A673 (cell line): ENCODE measurements around the gene RAB11FIP3. TPM values are rescaled to one million over a fixed set of nuclear protein-coding genes. Genes with fewer than 3 reads are reported as not detected.

ENCODE experiments used
- BruUV-seq: library from RNA; stranded (reverse); fragments of 400-500 nt; replicated peaks from 2 replicates; lab custom pipeline; 2021; lab: Mats Ljungman, UMichigan
- CTCF ChIA-PET: fragments of 300-600 bp; sonication (Branson Sonifier 250); formaldehyde crosslinking; loops from one replicate; lab custom pipeline; 2022; ENCODE audit warnings: antibody characterized with exemption; lab: Charles Lee
- POLR2A ChIA-PET: fragments of 300-600 bp; sonication (Branson Sonifier 250); formaldehyde crosslinking; loops from one replicate; lab custom pipeline; 2022; ENCODE audit warnings: antibody characterized with exemption; ENCODE audit not compliant: low non-redundant PET; lab: Charles Lee
- DNase-seq: peaks from one replicate; pipeline ENCODE4 v3.0.0-alpha.2; 2015; ENCODE audit warnings: low spot score
- H3K27ac ChIP-seq: fragments of 200-600 bp; sonication (generic); 2 replicates; pipeline ENCODE4 v1.5.1; 2016; ENCODE audit warnings: mixed run types, low read depth, mild to moderate bottlenecking, mixed read lengths, antibody characterized with exemption, low read length; ENCODE audit not compliant: poor library complexity, severe bottlenecking
- H3K27me3 ChIP-seq: fragments of 200-600 bp; sonication (generic); replicated peaks from 2 replicates; pipeline ENCODE4 v1.6.1; 2017; ENCODE audit warnings: mixed run types, low read depth, mild to moderate bottlenecking, mixed read lengths, antibody characterized with exemption, low read length; ENCODE audit not compliant: insufficient read depth, poor library complexity
- H3K36me3 ChIP-seq: fragments of 200-600 bp; sonication (generic); 2 replicates; pipeline ENCODE4 v1.6.1; 2016; ENCODE audit warnings: mixed run types, mild to moderate bottlenecking, mixed read lengths, antibody characterized with exemption, low read length; ENCODE audit not compliant: insufficient read depth, poor library complexity, severe bottlenecking
- H3K4me1 ChIP-seq: fragments of 200-600 bp; sonication (generic); 2 replicates; pipeline ENCODE4 v1.6.1; 2017; ENCODE audit warnings: mixed run types, mild to moderate bottlenecking, mixed read lengths, antibody characterized with exemption, low read length; ENCODE audit not compliant: insufficient read depth, poor library complexity, severe bottlenecking
- H3K4me3 ChIP-seq: fragments of 200-600 bp; sonication (generic); 2 replicates; pipeline ENCODE4 v1.5.1; 2016; ENCODE audit warnings: low read depth, mixed run types, mild to moderate bottlenecking, mixed read lengths, low read length; ENCODE audit not compliant: poor library complexity, severe bottlenecking
- H3K9me3 ChIP-seq: fragments of 200-600 bp; sonication (generic); 2 replicates; pipeline ENCODE4 v1.6.1; 2016; ENCODE audit warnings: mixed run types, low read depth, mild to moderate bottlenecking, mixed read lengths, antibody characterized with exemption, low read length; ENCODE audit not compliant: poor library complexity, severe bottlenecking
- CTCF ChIP-seq: fragments of 300-800, 200-600 bp; sonication (generic); conservative IDR thresholded peaks from 2 replicates; pipeline ENCODE4 v1.5.1; 2017; ENCODE audit warnings: low read depth, mild to moderate bottlenecking, antibody characterized with exemption, low read length, moderate library complexity, mixed read lengths
- EZH2 ChIP-seq: fragments of 200-600 bp; sonication (generic); IDR thresholded peaks from 2 replicates; pipeline ENCODE4 v1.6.1; 2017; ENCODE audit warnings: borderline replicate concordance, low read depth, mild to moderate bottlenecking, mixed read lengths, antibody characterized with exemption, low read length; ENCODE audit not compliant: poor library complexity, severe bottlenecking
- intact Hi-C: fragments of 100-400 bp; cut with micrococcal nuclease; formaldehyde crosslinking; loops from one replicate; pipeline ENCODE4 v1.10.0; 2022; ENCODE audit not compliant: unreplicated experiment
- total RNA-seq: library from RNA; stranded (reverse); gene quantifications from 2 replicates; pipeline ENCODE4 v1.2.3, GENCODE V29; 2021

The RAB11FIP3 gene
- total RNA-seq, 1 experiment from 2014 or later: 44.8 TPM

GRCh38 chr16:543301-544164 is 118.1 kb downstream of the RAB11FIP3 start:
- H3K27ac ChIP-seq: no peak overlapping the region
- no peaks in the 10 kb centered on the region for H3K4me1 ChIP-seq
- TF ChIP-seq CTCF (no peak), EZH2 (no peak)
- no TSS peak for BruUV-seq
- no peak for DNase-seq
- H3K4me3 ChIP-seq: no peak overlapping the region
- peaks cover 3% of the 10 kb centered on the region for H3K36me3 ChIP-seq
- no peaks in the 10 kb centered on the region for H3K27me3 ChIP-seq
- no peaks in the 10 kb centered on the region for H3K9me3 ChIP-seq
- ChIA-PET POLR2A (no interaction called here), CTCF (no interaction called here)
- intact Hi-C loops: no loop called here

- Histone ChIP-seq H3K4me1 (no peaks in the 10 kb centered on the region), H3K9me3 (no peaks in the 10 kb centered on the region), H3K4me3 (no peak overlapping the region), H3K27ac (no peak overlapping the region), H3K27me3 (no peaks in the 10 kb centered on the region), H3K36me3 (peaks cover 3% of the 10 kb centered on the region)
- CTCF ChIA-PET: no interaction called here
- no peak for DNase-seq
- TF ChIP-seq CTCF (no peak), EZH2 (no peak)
- intact Hi-C loops: no loop called here
- BruUV-seq: no TSS peak
- POLR2A ChIA-PET: no interaction called here
Observed at GRCh38 chr16:544517-544916, 119.1 kb downstream of the RAB11FIP3 start.

GRCh38 chr16:546909-547770 is 121.7 kb downstream of the RAB11FIP3 start:
- TF ChIP-seq EZH2 (no peak), CTCF (peak; percentile 92)
- peaks cover 12% of the 10 kb centered on the region for H3K36me3 ChIP-seq
- CTCF ChIA-PET: interaction anchor here (0.6 kb wide), 1 partner anchor 16 kb away, joined by 5 read pairs; no protein-coding TSS in a partner anchor
- intact Hi-C loops: no loop called here
- BruUV-seq: no TSS peak
- POLR2A ChIA-PET: no interaction called here
- H3K27ac ChIP-seq: no peak overlapping the region
- no peaks in the 10 kb centered on the region for H3K4me1 ChIP-seq
- no peaks in the 10 kb centered on the region for H3K27me3 ChIP-seq
- H3K9me3 ChIP-seq: no peaks in the 10 kb centered on the region
- peak; percentile 83 for DNase-seq
- no peak overlapping the region for H3K4me3 ChIP-seq
